Psoas muscle (tissue), 8 donors: ENCODE data around the gene VWF. TPM values are rescaled to one million over a fixed set of nuclear protein-coding genes. Genes with fewer than 3 reads are reported as not detected.
"Not testable (repeated sequence)": the region's sequence is repeated elsewhere in the genome, so short reads cannot be mapped to it uniquely, and the experiment has no call there.

Experiments
- ATAC-seq, 4 donors: fragments of 200-7000 bp; cut with Tn5 transposase; one replicate each; pipeline ENCODE4 v1.9.1; 2020; ENCODE audit warnings: moderate library complexity in 3 of 4, mild to moderate bottlenecking in 2 of 4
- DNase-seq, 2 donors: peaks; one replicate each; pipeline ENCODE4 v3.0.0-alpha.2; 2020
- H3K27ac ChIP-seq: fragments of 200-600 bp; one replicate; pipeline ENCODE4 v1.8.0; 2022
- H3K27me3 ChIP-seq, 3 donors: fragments of 200-600 bp in 1 of 3; one replicate each; pipeline versions ENCODE4 v1.6.1 to v1.8.0; 2013 to 2022; ENCODE audit warnings: low read length in 2 of 3, mild to moderate bottlenecking in 2 of 3, moderate library complexity in 1 of 3; ENCODE audit not compliant: insufficient read depth in 3 of 3
- H3K36me3 ChIP-seq, 2 donors: fragments of 200-600 bp in 1 of 2; one replicate each; pipeline versions ENCODE4 v1.6.1 to v1.8.0; 2013 to 2022; ENCODE audit warnings: low read depth in 1 of 2, mild to moderate bottlenecking in 1 of 2, moderate library complexity in 1 of 2; ENCODE audit not compliant: insufficient read depth in 1 of 2
- H3K4me1 ChIP-seq: fragments of 200-600 bp; one replicate; pipeline ENCODE4 v1.8.0; 2022
- H3K4me3 ChIP-seq: fragments of 200-600 bp; one replicate; pipeline ENCODE4 v1.8.0; 2022; ENCODE audit warnings: mild to moderate bottlenecking
- H3K9me3 ChIP-seq: fragments of 200-600 bp; one replicate; pipeline ENCODE4 v1.8.0; 2022
- WGBS, 3 donors: extraction: QIAGEN DNeasy Blood & Tissue Kit; methylation state at CpG; one replicate each; pipeline versions ENCODE4 v1.1.6 to v1.1.7; 2013; 5-methylcytosine and 5-hydroxymethylcytosine counted together
- intact Hi-C, 2 donors: fragments of 100-400 bp; cut with DNase I; formaldehyde crosslinking; loops; one replicate each; pipeline versions ENCODE4 v1.11.0 to v1.14.2; 2022
- polyA plus RNA-seq, 3 donors: library from polyadenylated mRNA; stranded (reverse); fragments of 200-250 nt; gene quantifications; one replicate each; pipeline ENCODE4 v1.2.3, GENCODE V29; 2013
- total RNA-seq, 4 donors: library from RNA; stranded (reverse); fragmentation: NEBNext Ultra II Directional in 2 of 4; extraction: Animal tissue kit (Norgen Biotek cat#: 25700) in 2 of 4; gene quantifications; one replicate each; pipeline versions ENCODE4 v1.2.1 to v1.2.4, GENCODE V29; 2021 to 2023
- TF ChIP-seq, protein P1 (sequence below): fragments of 200-600 bp; IDR thresholded peaks from one replicate; pipeline ENCODE4 v1.8.0; 2022; ENCODE audit warnings: antibody characterized with exemption
- donor health status: healthy with polysubstance abuse.
- donor health status: DM: no; HTN: no; CAD: no; lungs with moderate emphysema.
- donor health status: Bipolar disorder and iron deficiency.
- donor health status: healthy.
- donor health status: DM: yes; HTN: yes; CAD: no.
- donor health status: DM: no; HTN: no; CAD: no.
- donor health status: DM: no; HTN: no; CAD: no.
- donor health status: DM: yes; HTN: yes; CAD: no.

Gene VWF
- total and polyA plus RNA-seq, 7 donors: 49.6 to 206 (median 122) TPM

DNA sequence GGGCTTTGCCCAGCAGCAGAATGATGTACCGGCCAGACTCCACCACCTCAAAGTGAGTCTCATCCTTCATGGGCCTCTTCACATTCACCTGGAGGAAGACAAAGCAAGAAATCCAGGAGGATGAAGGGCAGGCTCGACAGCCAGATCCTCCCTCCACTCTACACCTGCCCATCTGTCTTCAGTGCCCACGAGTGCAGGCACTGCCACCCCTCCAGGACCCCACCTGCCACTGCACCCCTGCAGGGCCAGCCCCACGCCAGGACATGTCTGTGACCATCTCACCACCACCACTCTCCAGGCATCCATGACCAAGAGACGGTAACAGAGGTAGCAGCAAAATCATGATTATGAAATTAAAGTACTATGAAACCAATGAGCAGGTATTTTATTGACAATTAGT is 95.1 kb downstream of the VWF start:
- Histone ChIP-seq H3K27me3 (peaks cover 0 to 1% (median 0%) of the 10 kb centered on the region in 3 donors), H3K4me1 (no peaks in the 10 kb centered on the region), H3K4me3 (no peak overlapping the region), H3K27ac (no peak overlapping the region), H3K36me3 (peaks cover 0 to 4% of the 10 kb centered on the region in 2 donors), H3K9me3 (no peaks in the 10 kb centered on the region)
- 81 to 85% (median 82%) methylated on average over 5 of the region's 5 CpGs for WGBS, 3 donors
- intact Hi-C loops: no loop called here
- ATAC-seq (no peak), DNase-seq (no peak)
- TF ChIP-seq, protein P1, sequence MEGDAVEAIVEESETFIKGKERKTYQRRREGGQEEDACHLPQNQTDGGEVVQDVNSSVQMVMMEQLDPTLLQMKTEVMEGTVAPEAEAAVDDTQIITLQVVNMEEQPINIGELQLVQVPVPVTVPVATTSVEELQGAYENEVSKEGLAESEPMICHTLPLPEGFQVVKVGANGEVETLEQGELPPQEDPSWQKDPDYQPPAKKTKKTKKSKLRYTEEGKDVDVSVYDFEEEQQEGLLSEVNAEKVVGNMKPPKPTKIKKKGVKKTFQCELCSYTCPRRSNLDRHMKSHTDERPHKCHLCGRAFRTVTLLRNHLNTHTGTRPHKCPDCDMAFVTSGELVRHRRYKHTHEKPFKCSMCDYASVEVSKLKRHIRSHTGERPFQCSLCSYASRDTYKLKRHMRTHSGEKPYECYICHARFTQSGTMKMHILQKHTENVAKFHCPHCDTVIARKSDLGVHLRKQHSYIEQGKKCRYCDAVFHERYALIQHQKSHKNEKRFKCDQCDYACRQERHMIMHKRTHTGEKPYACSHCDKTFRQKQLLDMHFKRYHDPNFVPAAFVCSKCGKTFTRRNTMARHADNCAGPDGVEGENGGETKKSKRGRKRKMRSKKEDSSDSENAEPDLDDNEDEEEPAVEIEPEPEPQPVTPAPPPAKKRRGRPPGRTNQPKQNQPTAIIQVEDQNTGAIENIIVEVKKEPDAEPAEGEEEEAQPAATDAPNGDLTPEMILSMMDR: no peak

DNA sequence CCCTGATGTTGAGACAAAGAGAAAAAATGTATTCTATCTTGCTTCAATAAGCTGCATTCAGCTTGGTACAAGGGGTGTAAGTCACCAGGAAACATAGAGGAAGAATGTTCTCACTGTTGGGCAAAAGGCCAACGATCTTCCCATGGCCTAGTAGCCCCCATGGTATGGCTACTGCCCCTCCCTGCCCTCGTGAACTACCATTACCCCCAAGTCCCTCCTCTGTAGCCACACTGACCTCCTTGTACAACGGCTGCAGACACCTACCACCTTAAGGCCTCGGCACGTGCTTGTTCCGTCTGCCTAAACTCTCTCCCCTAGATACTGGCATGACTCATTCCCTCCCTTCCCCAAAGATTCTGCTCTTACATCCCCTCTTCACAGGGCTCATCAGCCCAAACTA is 97.5 kb downstream of the VWF start:
- peaks cover 0 to 4% of the 10 kb centered on the region in 2 donors for H3K36me3 ChIP-seq
- H3K4me3 ChIP-seq: no peak overlapping the region
- no peak overlapping the region for H3K27ac ChIP-seq
- 69 to 74% (median 72%) methylated on average over 6 of the region's 6 CpGs for WGBS, 3 donors
- H3K4me1 ChIP-seq: no peaks in the 10 kb centered on the region
- ATAC-seq (no peak), DNase-seq (no peak)
- no peaks in the 10 kb centered on the region for H3K9me3 ChIP-seq
- H3K27me3 ChIP-seq: peaks cover 0 to 1% (median 0%) of the 10 kb centered on the region in 3 donors
- intact Hi-C loops: no loop called here
- TF ChIP-seq, protein P1: no peak

DNA sequence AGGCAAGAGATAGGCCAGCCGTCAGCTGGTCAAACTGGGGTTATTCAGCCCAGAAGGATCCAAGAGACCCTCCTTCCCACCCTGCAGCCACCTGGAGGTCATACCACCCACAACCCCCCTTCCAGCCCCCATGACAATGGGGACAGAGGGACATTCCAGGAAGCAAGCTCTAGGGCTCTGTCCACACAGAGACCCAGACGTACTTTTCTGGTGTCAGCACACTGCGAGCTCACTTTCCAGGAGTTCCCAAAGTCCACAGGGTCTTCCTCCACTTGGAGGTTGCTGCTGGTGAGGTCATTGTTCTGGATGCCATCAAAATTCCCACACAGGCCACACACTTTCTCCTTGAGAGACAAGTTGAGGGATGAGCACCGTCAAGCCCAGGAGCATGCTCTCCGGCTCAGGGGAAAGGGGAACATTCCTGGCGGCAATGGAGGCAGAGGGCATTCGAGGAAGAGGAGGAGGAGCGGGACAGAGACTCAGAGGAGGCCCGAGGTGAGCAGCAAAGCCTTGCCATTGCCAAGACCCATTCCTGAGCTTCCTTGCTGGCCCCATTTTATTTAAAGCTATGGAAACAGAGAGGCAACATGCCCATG is 98.7 kb downstream of the VWF start:
- DNase-seq, H3K36me3 ChIP-seq, H3K4me3 ChIP-seq, H3K27ac ChIP-seq, ATAC-seq, intact Hi-C loops, H3K27me3 ChIP-seq, H3K4me1 ChIP-seq, H3K9me3 ChIP-seq: not testable (repeated sequence)
- 76 to 81% (median 78%) methylated on average over 8 of the region's 9 CpGs for WGBS, 3 donors

DNA sequence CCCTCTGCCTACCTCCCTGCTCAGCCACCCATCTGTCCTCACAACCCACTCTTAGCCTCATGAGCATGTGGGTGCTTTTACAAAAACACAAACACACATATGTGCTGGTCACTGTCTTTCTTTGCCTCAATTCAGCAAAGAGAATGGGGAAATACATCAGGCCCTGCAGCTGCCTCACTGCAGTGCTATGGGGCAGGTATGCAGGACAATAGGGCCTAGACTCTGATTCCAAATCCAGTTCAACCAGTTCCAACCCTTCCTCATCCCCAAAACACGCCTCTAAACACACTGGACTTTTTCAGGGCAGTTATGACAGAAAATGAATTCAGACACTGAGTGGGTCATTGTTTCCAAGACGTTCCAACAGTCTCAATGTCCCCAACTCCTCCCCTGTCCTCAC is 100.4 kb downstream of the VWF start:
- H3K36me3 ChIP-seq, ATAC-seq, H3K4me1 ChIP-seq, DNase-seq, H3K27ac ChIP-seq, H3K27me3 ChIP-seq, intact Hi-C loops, H3K4me3 ChIP-seq, H3K9me3 ChIP-seq: not testable (repeated sequence)
- 65 to 74% (median 66%) methylated on average over 2 of the region's 2 CpGs for WGBS, 3 donors

DNA sequence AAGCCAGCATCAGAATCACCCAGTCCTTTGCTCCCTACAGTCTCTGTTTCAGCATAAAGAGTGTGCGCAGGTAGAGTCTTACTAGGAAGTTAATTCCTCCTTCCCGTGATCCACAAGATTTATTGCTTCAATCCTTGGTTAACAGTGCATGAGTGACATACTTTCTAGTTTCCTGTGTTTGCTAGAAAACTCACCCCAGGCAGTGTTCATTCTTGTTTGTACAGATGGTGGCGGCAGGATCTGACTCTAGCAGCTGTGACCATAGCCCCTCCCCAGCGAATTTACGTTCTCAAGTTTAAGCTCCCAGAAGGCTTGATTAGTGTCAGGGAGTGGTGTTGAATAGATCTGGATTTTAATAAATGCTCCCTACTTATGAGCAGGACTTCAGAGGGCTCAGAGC is 103.5 kb downstream of the VWF start:
- DNase-seq (no peak), ATAC-seq (no peak)
- 33 to 35% (median 33%) methylated on average over 5 of the region's 5 CpGs for whole genome bisulfite sequencing, 3 donors
- Histone ChIP-seq H3K4me1 (no peaks in the 10 kb centered on the region), H3K27ac (no peak overlapping the region), H3K9me3 (no peaks in the 10 kb centered on the region), H3K27me3 (no peaks in the 10 kb centered on the region), H3K36me3 (peaks cover 0 to 5% of the 10 kb centered on the region in 2 donors), H3K4me3 (no peak overlapping the region)
- intact Hi-C loops: no loop called here
- TF ChIP-seq, protein P1: no peak

DNA sequence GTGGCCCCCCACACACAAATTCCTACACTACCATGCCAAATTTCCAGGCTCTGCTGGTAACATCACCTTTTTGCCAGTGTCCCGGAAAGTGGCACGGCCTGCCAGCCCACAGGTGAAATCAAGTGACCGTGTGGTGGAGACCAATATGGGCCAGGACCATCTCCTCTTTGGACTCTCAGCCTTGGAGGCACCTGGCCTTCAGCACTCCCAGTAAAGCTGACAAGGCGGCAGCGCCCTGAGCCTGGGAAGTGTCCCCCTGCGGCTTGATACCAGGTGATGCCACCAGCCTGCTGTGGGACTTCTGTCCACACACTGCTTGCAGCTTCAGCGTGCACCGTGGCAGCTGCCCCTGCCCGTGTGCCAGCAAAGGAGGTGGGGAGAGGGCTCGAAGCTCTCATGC is 104.0 kb downstream of the VWF start:
- 51 to 63% (median 57%) methylated on average over 8 to 10 of the region's 10 CpGs for WGBS, 3 donors
- DNase-seq, ATAC-seq, intact Hi-C loops, H3K9me3 ChIP-seq, H3K4me1 ChIP-seq, H3K27me3 ChIP-seq, H3K36me3 ChIP-seq, H3K27ac ChIP-seq, H3K4me3 ChIP-seq: not testable (repeated sequence)

DNA sequence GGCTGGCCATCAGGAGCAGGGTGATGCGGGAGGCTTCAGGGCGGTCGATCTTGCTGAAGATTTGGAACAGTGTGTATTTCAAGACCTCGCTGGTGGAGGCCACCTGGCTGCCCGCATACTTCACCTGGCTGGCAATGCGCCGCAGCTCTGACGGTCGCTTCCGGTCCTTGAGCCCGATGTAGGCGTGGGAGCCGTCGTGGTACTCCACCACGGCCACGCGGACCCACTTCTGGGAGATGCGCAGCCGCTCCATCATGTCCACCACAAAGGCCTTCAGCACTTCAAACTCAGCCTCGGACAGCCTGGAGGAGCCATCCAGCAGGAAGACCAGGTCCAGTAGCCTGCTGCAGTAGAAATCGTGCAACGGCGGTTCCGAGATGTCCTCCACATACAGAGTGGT is 105.2 kb downstream of the VWF start:
- H3K9me3 ChIP-seq, H3K4me1 ChIP-seq, H3K27ac ChIP-seq, DNase-seq, H3K27me3 ChIP-seq, H3K4me3 ChIP-seq, H3K36me3 ChIP-seq, intact Hi-C loops, ATAC-seq: not testable (repeated sequence)
- 93 to 98% (median 94%) methylated on average over 19 to 24 of the region's 24 CpGs for WGBS, 3 donors
